Breast epithelium (tissue), 3 donors: ENCODE measurements around the gene HTR6.

Experiments used
- CTCF ChIP-seq, 3 donors: fragments of 450-650 bp; IDR thresholded peaks; one replicate each; pipeline ENCODE4 v1.5.1; 2016 to 2017; ENCODE audit warnings: antibody characterized with exemption in 3 of 3, mild to moderate bottlenecking in 3 of 3, moderate library complexity in 3 of 3
- POLR2A ChIP-seq: fragments of 450-650 bp; IDR thresholded peaks from one replicate; pipeline ENCODE4 v1.6.1; 2016; ENCODE audit warnings: antibody characterized with exemption, mild to moderate bottlenecking, moderate library complexity
- POLR2AphosphoS5 ChIP-seq, 3 donors: sonication (generic); formaldehyde crosslinking; IDR thresholded peaks; one replicate each; pipeline ENCODE4 v1.6.1; 2017; ENCODE audit warnings: antibody characterized with exemption in 3 of 3

DNA sequence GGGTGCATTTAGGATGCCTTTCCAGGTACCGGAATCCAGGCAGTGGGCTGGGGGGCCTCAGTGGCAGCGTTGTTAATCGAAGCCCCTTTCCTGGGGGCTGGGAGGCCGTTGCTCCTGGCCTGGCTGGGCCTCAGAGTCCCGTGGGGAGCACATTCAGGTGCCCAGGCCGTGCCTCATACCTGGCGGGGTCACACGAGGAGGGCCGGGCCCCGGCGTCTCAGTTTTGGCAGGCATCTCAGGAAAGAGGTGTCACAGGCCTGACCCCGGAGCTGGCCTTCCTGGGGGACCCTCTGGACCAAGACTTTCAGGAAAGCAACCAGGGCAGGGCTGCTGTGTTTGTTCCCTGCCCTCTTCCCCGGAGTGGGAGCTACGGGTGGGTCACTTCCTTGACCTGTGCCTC, 16.4 kb upstream of the HTR6 start:
- no peak for TF ChIP-seq CTCF (IDR thresholded peaks at IDR 0.05)
- TF ChIP-seq POLR2A: no peak
- TF ChIP-seq POLR2AphosphoS5 (IDR thresholded peaks at IDR 0.05): no peak
